Activated gamma-delta T cell (primary cell): ENCODE measurements around the gene BRCC3.
A peak's percentile ranks its signal among the peaks of the same experiment; 100 is the strongest.

Source experiments
- DNase-seq: peaks from one replicate; lab custom pipeline; 2025; lab: John Stamatoyannopoulos, UW
- total RNA-seq, 2 donors: gene quantifications; one replicate each; lab custom pipeline; 2026; lab: John Stamatoyannopoulos, UW

BRCC3 gene
- total RNA-seq: 26.7 to 27.5 reads per million in 2 donors

DNA sequence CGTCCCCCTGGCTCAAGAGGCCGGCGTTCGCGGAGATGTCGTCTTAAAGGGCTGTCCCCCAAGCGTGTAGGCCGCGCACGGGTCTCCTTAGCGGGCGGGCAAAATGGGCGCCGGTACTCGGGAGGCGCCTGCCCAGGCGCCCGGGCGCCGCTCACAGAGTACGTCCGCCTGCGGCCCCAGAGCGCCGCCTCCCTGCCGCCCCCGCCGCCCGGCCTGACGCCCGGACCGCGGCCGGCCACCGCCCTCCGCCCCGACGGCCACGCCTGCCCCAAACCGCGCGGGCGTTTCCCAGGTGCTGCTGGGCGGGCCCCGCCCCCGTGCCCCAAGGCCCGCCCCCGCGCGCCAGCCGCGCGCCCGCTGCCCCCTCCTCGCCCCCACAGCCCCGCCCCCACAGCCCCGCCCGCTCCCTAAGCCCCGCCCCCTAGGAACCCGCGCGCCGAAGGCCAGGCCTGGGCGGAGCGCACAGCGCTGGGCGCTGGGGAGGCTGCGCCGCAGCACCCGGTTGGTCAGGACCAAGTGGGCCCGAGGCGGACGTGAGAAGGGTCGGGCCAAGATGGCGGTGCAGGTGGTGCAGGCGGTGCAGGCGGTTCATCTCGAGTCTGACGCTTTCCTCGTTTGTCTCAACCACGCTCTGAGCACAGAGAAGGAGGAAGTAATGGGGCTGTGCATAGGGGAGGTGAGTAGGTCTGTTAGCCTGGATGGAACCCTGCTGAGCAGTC is at the start of gene BRCC3, which contains the start of the genes CMC4 and MTCP1:
BRCC3 (plus strand) TSS at position 534 of the 719 bp plus-strand sequence; CDS start at position 554, 20 bp downstream.
CMC4 (minus strand) TSS at position 162 of the 719 bp plus-strand sequence. CDS start 7,113 bp downstream, outside the sequence.
MTCP1 (minus strand) TSS at position 162 of the 719 bp plus-strand sequence. CDS start 5,126 bp downstream, outside the sequence.
- DNase-seq: peak; percentile 70

DNA sequence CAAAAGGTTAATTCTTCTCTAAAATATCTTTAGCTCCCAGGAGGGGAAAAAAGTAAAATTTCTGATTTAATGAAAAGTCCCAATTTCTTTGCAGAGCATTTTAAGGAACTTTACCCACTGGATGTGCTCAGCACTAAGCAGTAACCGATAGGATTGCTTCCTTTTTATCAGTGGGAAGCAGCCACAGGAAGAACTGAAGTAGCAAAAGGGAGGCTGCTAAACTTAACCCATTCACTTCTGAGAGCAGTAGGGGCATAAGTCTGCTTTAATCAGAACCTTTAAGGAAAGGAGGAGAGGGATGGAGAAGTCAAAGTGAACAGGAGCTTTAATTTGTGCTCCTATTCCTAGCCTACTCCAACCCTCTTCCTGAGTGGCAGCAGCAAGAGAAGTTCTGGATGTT is 48.7 kb upstream of the BRCC3 start, which contains the start of gene F8:
F8 (minus strand) TSS at position 139 of the 400 bp plus-strand sequence. CDS start 171 bp downstream, outside the sequence.
- DNase-seq: no peak

DNA sequence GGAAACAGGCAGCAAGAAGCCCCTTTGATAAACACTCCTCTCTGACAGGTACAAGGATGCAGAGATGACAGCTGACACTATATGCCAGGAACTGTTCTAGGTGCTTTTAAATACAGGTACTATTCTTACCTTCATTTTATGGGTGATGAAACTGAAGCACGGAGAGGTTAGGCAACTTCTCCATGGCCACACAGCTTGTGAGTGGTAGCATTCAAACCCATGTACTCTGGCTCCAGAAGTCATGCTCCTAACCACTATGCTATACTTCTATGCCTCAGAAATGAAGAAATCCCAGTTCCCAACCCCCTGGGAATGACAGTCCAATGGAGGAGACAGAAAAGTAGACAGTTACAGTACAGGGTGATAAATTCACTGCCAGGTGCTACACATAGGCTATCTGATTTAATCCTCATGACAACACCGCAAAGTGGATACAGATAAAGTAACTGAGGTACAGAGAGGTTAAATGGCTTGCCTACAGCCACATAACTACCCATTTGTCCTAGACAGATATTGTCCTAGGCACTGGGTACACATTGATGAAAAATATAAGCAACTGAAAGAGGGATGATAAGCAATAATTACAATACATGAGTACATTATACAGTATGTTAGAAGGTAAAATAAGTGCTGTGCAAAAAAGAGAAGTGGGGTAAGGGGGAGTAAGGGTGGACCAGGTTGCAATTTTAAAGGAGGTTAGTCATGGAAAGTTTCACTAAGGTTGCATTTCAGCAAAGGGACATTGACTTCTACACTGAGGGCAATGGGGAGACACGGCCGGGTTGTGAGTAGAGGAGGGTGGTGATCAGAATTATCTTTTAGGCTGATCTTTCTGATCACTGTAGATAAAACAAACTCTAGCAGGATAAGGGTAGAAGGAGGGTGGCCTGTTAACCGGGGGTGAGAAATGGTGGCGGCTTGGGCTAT is 47.1 kb upstream of the BRCC3 start:
- DNase-seq: no peak

DNA sequence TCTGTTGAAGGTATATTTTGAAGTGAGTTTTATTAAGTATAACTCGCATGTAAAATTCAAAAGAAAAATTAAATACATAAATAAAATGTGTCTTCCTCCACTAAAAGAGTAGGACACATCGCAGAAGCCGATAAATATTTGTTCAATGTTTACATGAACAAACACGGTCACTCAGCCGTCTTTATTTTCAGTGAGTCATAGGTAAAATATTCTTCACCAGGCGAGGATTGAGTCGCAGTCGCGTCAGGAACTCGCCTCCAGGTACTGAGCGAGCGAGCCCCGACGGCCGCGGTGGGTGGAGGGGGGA is 44.9 kb upstream of the BRCC3 start:
- no peak for DNase-seq

DNA sequence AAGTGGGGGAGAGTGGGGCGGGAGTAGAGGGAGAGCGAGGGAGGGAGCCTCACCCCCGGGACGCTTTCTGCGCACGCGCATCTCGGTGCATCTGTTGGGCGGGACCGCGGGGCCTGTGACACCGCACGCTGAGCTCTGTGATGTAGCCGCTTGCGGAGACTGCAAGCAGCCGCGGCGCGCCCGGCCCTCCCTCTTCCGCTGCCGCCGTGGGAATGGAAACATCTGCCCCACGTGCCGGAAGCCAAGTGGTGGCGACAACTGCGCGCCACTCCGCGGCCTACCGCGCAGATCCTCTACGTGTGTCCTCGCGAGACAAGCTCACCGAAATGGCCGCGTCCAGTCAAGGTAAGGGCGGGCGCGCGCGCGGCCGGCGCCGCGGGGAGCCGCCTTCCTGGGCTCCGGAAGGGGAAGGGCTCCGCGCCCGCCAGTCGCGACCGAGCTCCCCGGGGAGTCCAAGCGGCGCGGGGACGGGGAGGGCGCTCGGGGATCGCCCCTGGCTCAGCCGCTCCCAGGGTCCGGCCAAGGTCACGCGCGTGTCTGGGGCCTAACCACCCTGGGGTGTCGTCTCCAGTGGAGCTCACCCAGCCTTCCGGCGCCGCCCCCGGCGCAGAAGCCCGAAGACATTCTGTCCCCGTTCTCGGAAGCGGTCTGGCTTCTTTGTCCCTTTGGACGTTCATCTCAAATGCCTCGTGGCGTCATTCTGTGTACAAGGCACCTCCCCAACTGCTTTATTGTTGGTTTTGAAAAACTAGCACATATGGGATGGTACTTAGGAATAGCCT is 44.4 kb upstream of the BRCC3 start, which contains the start of gene FUNDC2:
FUNDC2 (plus strand) TSS at position 118 of the 782 bp plus-strand sequence; CDS start at position 213, 95 bp downstream.
- peak; percentile 90 for DNase-seq

DNA sequence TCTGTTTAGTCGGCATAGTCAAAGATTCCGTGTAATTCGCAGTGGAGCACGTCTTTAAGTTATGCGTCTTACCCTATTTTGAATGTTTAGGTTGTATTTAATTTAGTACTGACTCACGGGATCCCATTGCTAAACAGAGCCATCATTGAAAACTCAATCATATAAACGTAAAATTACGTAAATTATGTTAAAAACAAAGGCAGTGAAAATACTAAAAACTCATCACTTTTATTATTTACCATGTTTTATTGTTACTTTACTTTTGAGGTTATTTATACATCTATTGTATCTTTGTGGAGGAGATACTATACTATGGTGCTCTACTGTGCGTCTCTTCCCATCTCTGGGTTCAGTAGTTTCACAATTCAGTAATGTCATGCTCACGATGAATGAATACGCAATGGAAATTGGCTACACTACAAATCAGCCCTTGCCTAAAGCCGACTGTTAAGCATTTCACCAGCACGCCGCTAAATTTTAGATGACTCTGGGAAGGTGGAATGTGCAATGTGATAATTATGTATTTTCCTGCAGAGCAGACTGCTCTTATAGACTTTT is 43.7 kb upstream of the BRCC3 start:
- no peak for DNase-seq

DNA sequence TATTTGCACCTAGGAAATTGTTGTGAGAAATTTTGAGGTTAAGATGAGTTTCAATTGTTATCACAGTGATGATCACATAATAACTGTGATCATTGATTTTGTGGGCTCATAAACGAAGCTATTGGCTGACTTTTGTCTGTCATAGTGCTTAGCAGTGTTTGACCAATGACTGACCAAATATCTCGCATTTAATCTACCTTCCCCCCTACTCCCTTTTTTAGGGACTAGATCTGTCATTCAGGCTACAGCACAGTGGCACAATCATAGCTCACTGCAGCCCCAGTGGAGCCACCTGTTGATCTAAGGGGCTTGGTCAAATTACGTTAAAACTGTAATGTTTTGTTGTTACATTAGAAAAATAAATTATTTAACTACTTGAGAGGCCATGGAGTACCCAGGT is 43.2 kb upstream of the BRCC3 start:
- no peak for DNase-seq

DNA sequence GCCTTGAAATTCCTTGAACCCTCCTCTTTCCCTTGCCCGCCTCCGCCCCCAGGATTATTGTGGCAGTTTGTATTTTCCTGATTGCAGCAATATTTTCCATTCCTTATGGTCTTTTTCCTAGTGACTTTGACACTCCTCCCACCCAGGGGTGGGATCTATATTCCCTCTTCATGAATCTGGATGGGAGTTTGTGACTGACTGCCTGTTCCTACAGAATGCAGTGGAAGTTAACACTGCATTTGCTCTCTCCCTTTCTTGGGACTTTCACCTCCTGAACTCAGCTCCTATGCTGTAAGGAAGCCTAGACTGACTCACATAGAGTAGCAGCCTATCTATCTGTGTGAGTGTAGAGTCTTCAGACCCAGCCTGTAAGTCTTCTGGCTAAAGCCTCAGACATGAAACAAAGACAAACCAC is 42.4 kb upstream of the BRCC3 start:
- DNase-seq: no peak

DNA sequence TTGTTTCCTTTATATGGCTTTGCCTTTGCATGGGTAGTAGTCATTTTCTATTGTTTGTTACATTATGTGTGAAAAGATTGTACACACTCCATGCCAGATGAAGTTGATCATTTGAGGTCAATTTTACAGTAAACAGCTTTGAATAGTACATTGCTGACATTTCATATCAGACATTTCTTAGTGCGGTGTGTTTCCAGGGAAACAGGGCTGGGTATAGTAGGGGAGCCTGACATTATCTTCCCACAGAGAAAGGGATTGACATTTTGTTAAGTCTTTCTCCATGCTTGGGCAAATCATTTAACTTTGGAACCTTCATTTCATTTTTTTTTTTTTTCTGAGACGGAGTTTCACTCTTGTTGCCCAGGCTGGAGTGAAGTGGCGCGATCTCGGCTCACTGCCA is 39.7 kb upstream of the BRCC3 start:
- no peak for DNase-seq

DNA sequence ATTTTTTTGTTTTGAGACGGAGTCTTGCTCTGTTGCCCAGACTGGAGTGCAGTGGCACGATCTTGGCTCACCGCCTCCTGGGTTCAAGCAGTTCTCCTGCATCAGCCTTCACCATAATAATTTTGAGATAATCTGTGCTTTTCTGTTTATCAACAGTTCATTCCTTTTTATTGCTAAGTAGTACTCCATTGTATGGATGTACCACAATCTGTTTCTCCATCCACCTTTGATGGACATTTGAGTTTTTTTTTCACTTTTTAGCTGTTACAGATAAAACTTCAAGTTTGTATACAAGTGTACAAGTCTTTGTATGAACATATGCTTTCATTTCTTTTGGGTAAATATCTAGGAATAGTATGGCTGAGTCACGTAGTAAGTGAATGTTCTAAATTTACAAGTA is 35.6 kb upstream of the BRCC3 start:
- DNase-seq: no peak

DNA sequence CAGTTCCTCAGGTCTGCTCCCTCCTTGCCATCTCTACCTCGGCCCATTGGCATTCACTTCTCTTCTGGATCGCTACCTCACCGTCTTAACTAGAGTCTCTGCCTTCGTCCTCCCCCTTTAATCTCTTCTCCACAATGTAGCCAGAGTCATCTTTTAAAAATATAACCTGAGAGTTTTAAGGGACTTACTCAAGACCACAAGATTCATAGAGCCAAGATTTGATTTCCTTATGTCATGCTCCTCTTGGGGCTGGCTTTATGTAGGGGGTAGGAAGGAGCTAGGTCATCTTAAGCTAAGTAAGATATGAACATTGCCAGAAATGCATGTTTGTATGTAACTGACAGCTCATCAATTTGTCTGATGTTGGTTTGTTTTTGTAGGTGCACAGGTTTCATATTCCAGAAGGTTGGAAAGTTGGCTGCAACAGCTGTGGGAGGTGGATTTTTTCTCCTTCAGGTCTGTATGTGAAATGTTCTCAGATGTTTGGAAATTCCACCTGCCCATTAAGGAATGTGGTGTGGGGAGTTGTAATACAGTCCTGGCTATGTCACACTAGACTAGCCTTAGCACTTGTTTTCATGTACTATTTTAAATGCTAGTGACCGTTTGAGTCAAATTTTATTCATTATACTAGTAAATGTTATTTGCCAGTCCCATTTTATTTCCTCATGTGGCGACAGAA is 25.0 kb upstream of the BRCC3 start:
- no peak for DNase-seq

DNA sequence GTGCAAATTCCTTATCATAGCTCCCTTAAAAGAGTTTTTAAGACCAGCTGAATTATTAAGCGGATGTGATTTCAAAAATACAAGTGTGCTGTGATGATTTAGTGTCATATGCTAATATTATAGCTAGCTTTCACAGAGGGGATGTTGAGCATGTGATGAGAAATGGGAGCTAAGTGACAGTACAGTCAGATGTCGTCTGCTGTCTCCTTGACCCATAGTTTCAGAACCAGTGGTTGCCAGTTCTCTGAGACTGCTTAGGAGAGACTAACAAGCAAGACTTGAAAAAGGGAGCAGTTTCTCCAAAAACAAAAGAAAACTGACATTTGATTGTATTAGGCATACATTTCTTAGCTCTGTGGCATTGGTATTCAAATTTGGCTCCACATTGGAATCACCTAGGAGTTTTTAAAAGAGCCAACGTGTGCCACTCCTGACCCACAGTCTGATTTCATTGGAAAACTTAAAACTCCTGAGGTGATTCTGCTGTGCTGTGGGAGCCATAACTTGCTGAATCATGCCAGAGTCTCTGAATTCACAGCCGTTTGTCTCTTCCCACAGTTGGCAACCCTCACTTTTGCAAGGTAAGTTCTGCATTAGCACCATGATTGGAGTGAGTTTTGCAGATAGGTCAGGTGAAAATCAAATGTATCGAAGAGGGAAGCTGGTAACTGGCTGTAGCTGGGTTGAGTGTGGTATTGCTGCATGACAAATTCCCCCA is 24.3 kb upstream of the BRCC3 start:
- DNase-seq: no peak

DNA sequence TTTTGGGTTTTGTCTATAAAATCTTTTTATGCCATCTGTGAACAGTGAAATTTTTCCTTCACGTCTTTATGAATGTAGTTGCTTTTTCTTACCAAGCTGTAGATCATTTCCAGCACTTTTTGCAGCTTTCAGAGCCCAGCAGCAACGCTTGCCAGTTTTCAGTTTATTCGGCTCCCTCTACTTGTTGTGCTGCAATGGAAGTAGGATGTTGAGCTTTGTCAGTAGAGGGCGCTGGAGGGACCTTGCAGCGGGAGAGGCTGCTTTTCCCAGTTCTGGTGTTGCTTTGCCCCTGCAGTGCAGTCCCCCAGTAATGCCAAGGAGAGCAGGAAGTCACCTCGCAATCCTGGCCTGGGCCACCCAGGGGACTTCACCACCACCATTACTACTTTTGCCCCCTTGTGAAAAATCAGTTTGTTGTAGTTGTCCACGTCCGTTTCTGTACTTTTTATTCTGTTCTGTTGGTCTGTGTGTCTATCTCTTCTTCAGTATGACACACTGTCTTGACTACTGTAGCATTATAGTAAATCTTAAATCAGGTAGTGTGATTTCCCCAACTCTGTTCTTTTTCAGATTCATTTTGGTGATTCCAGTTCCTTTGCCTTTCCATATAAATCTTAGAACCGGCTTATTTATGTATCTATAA is 22.2 kb upstream of the BRCC3 start:
- no peak for DNase-seq

DNA sequence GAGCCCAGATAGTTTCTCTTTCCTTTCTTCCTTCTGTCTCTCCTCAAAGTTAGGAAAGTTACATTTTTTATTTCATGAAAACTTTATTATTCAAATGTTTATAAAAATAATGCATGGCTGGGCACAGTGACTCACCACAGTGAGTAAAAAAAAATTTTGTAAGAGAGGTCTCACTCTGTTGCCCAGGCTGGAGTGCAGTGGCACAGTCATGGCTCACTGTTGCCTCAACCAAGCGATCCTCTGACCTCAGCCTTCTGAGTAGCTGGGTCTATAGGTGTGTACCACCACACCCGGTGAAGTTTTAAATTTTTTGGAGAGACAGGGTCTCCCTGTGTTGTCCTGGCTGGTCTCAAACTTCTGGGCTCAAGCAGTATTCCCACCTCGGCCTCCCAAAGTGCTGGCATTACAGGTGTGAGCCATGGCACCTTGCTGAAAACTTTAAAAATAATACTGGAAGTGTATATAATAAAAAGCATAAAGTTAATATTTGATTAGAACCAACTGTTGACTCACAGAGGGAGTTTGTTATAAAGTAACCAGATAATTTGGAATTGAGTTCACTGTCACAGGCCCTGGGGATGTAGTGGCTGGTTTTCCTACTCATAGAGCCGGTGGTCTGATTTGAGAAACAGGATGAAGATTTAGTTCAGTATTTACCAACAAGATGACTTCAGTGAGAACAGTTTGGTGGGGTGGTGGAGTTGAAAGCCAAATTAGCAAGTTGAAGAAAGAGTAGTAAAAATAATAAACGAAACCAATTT is 18.4 kb upstream of the BRCC3 start:
- DNase-seq: no peak

DNA sequence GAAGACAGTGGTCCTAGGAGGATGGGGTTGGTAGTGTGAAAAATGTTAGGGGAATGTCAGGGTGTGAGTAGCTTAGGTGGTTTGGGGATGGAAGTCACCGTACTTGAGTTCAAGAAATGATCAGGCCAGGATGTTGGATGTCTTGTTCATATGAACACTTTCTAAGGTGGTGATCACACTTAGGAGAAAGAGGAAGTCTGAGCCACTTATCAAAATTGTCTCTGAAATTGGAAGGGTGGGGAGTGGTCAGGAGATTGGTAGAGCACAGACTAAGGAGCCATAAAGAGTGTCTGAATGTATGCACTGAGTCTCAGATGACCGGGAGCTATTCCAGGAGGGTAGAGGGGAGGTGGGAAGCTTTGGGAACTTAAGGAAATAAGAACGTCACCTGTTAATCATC is 17.7 kb upstream of the BRCC3 start:
- no peak for DNase-seq

DNA sequence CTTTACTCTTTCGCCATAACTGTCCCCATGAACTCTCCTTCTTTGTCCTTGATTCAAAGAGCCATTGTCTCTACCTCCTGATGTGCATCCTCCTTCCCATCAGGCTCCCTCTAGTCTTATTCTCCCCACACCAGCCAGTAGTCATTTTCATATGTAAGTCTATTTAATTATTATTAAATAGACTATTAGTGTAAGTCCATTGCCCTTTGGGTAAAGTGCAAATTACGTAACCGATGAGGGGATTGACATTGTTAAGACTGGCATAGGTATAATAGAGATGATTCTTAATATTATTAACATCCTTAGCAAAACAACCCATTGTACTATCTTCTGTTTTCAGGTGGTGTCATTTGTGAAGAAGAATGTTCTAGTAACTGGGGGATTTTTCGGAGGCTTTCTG is 17.1 kb upstream of the BRCC3 start:
- no peak for DNase-seq

DNA sequence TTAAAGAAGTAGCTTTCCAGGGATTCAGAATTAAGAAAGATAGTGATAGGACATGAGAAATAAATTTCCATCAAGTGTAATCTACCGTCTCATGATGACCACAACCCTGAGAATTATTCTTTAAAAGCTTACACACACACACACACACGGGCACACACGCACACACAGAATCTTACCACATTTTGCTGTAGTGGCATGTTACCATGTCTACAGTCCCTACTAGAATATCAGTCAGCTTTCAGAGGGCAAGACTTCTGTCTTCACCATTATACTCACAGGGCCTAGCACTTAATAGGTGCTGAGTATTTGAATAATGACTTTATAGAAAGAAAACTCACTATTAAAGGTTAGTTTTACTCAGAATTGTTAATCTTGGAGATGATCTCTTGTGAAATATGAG is 15.8 kb upstream of the BRCC3 start:
- no peak for DNase-seq

DNA sequence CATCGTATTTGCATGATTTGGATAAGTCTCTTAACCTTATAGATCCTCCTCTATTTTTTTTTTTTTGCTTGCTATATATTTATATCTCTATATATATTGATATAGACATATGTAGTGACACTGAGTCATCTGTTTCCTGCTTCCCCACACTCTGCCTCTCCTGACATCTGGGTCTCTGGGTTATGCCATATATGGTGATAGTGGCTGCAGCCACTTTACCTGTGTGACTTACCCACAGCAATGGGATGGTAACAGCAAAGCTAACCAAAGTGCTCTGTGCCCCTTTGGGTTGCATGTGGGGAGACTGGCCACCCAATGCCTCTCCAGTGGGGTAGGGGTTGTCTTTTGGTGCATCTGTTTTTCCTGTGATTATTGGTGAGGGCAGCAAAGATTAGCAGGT is 14.8 kb upstream of the BRCC3 start:
- DNase-seq: no peak
